OCI-LY1 (cell line): ENCODE data around the gene AMDHD2.

Experiments
- H2AFZ ChIP-seq: fragments of 200-600 bp; sonication (generic), shearing (Covaris generic); 2 replicates; pipeline ENCODE4 v1.6.0; 2014; ENCODE audit warnings: antibody characterized with exemption, mild to moderate bottlenecking, low read length
- H3F3A ChIP-seq: fragments of 200-600 bp; sonication (generic), shearing (Covaris generic); 2 replicates; pipeline ENCODE4 v1.6.0; 2014; ENCODE audit warnings: mild to moderate bottlenecking, antibody characterized with exemption, low read length, moderate library complexity; ENCODE audit not compliant: insufficient read depth
- H3K27ac ChIP-seq: fragments of 200-600 bp; sonication (generic); 2 replicates; pipeline ENCODE4 v1.5.1; 2014; ENCODE audit warnings: low read length, mixed run types, mild to moderate bottlenecking, low read depth; ENCODE audit not compliant: poor library complexity, severe bottlenecking
- H3K27me3 ChIP-seq: fragments of 200-600 bp; sonication (generic); 2 replicates; pipeline ENCODE4 v1.6.0; 2014; ENCODE audit warnings: antibody characterized with exemption, mild to moderate bottlenecking, low read length, moderate library complexity; ENCODE audit not compliant: insufficient read depth
- H3K36me3 ChIP-seq: fragments of 200-600 bp; sonication (generic); 2 replicates; pipeline ENCODE4 v1.6.1; 2014; ENCODE audit warnings: mild to moderate bottlenecking, antibody characterized with exemption, low read length, moderate library complexity, mixed read lengths; ENCODE audit not compliant: insufficient read depth
- H3K4me1 ChIP-seq: fragments of 200-600 bp; sonication (generic); 2 replicates; pipeline ENCODE4 v1.5.1; 2014; ENCODE audit warnings: mild to moderate bottlenecking, low read length, moderate library complexity; ENCODE audit not compliant: insufficient read depth, severe bottlenecking
- H3K4me2 ChIP-seq: fragments of 200-600 bp; sonication (generic), shearing (Covaris generic); 2 replicates; pipeline ENCODE4 v1.6.1; 2014; ENCODE audit warnings: low read length
- H3K4me3 ChIP-seq: fragments of 200-600 bp; sonication (generic); 2 replicates; pipeline ENCODE4 v1.5.1; 2014; ENCODE audit warnings: low read length, low read depth, mild to moderate bottlenecking, mixed read lengths; ENCODE audit not compliant: poor library complexity, severe bottlenecking
- H3K79me2 ChIP-seq: fragments of 200-600 bp; shearing (Covaris generic); 2 replicates; pipeline ENCODE4 v1.6.1; 2016; ENCODE audit warnings: mixed run types, low read length, mixed read lengths; ENCODE audit not compliant: insufficient read depth
- H3K9ac ChIP-seq: fragments of 200-600 bp; sonication (generic), shearing (Covaris generic); 2 replicates; pipeline ENCODE4 v1.6.1; 2014; ENCODE audit warnings: mild to moderate bottlenecking, low read length, mixed read lengths
- H3K9me2 ChIP-seq: fragments of 200-600 bp; sonication (generic), shearing (Covaris generic); 2 replicates; pipeline ENCODE4 v1.6.1; 2014; ENCODE audit warnings: low read depth, mild to moderate bottlenecking, low read length, mixed read lengths
- H3K9me3 ChIP-seq: fragments of 200-600 bp; shearing (Covaris generic); 2 replicates; pipeline ENCODE4 v1.6.1; 2014; ENCODE audit warnings: low read length, mixed read lengths
- H4K20me1 ChIP-seq: fragments of 200-600 bp; sonication (generic), shearing (Covaris generic); 2 replicates; pipeline ENCODE4 v1.6.0; 2016; ENCODE audit warnings: mild to moderate bottlenecking, low read length; ENCODE audit not compliant: insufficient read depth
- EZH2 ChIP-seq: fragments of 200-600 bp; sonication (generic), shearing (Covaris generic); IDR thresholded peaks from 2 replicates; pipeline ENCODE4 v1.8.0; 2017; ENCODE audit warnings: borderline replicate concordance, mixed run types, mild to moderate bottlenecking, antibody characterized with exemption, low read length, moderate library complexity, mixed read lengths
- TF ChIP-seq, protein P1 (sequence below): fragments of 200-600 bp; sonication (generic), shearing (Covaris generic); IDR thresholded peaks from 2 replicates; pipeline ENCODE4 v1.5.1; 2017; ENCODE audit warnings: mild to moderate bottlenecking, antibody characterized with exemption, low read length, moderate library complexity, mixed read lengths

The AMDHD2 gene

DNA sequence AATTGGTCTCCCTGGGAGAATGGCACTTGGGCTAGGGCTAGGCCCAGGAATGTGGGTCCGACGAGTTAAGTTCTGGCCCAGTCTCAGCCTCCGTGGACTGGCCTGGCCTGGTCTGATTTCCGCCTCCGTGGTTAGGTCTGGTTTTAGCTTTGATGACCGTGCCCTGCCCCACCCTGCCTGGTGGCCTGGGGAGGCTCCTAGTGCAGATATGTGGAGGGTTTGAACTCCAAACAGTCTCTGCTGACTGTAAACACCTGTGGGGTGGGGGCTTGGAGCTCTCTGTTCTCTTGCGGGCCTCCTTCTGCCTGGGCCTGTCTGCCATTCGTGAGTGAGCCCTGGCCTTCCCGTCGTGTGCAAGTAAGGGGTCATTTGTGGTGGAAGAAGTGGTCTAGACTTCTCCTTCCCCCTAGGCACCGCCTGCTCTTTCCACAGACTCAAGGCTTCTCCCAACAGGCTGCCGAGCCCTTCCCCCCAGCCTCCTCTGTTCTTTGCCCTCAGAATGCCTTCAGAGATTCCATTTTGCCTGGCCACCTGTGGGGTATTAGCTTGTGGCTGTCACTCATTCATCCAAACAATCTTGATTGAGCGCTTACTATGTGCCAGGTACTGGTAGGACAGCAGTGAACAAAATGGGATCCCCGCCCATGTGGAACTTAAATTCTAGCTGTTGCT, 4.9 kb upstream of the AMDHD2 start:
- no peaks in the 10 kb centered on the region for H3F3A ChIP-seq
- H3K79me2 ChIP-seq = peaks cover 33% of the 10 kb centered on the region
- H3K9ac ChIP-seq = peak overlapping the region; percentile 71
- peak overlapping the region; percentile 92 for H3K4me2 ChIP-seq
- H3K36me3 ChIP-seq = no peaks in the 10 kb centered on the region
- no peaks in the 10 kb centered on the region for H4K20me1 ChIP-seq
- H3K9me3 ChIP-seq = no peaks in the 10 kb centered on the region
- no peak overlapping the region for H2AFZ ChIP-seq
- peaks cover 37% of the 10 kb centered on the region for H3K4me1 ChIP-seq
- H3K4me3 ChIP-seq = peak overlapping the region; percentile 75
- no peaks in the 10 kb centered on the region for H3K27me3 ChIP-seq
- TF ChIP-seq EZH2 = no peak
- TF ChIP-seq, protein P1, sequence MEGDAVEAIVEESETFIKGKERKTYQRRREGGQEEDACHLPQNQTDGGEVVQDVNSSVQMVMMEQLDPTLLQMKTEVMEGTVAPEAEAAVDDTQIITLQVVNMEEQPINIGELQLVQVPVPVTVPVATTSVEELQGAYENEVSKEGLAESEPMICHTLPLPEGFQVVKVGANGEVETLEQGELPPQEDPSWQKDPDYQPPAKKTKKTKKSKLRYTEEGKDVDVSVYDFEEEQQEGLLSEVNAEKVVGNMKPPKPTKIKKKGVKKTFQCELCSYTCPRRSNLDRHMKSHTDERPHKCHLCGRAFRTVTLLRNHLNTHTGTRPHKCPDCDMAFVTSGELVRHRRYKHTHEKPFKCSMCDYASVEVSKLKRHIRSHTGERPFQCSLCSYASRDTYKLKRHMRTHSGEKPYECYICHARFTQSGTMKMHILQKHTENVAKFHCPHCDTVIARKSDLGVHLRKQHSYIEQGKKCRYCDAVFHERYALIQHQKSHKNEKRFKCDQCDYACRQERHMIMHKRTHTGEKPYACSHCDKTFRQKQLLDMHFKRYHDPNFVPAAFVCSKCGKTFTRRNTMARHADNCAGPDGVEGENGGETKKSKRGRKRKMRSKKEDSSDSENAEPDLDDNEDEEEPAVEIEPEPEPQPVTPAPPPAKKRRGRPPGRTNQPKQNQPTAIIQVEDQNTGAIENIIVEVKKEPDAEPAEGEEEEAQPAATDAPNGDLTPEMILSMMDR = no peak
- H3K27ac ChIP-seq = peak overlapping the region; percentile 54
- H3K9me2 ChIP-seq = no peaks in the 10 kb centered on the region

DNA sequence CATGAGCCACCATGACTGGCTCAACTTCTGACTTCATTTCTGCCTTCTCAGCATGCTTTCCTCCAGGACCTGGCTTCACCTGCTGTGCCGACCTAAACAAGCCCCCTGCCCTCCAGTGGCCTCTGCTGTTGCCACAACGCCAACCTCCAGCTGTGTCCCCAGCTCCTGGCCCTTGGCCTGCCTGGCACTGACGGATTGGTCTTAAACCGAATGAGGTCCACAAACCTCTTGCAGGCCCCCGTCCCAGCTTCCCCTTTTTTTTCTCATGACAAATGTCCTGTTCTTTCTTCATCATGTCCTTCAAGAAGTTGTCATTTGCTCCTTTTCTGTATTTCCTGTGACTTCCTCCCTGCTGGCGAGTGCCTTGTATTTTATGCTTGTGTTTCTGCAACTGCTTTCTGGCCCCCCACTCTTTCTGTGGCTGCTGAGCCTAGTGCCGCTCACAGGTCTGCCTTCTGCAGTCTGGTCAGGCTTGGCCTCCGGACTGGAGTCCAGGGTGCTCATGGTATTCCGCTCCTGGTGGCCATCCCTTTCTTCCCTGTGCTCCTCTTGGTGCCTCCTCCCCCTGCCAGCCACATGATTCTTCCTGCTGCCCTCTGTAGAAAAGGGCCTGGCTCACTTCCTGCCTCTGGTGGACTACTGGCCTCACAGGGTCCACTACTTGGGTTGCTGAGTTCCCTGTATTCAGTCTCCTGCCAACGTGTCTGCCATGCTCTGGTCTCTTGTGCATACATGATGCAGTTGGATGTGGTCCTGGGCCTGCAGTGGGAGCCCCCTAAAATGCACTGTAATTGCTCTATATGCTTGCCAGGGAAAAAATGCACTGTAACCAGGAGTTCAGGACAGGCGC, 3.6 kb upstream of the AMDHD2 start:
- Histone ChIP-seq H3F3A (no peaks in the 10 kb centered on the region), H3K9ac (peak overlapping the region; percentile 8; the same call in 1 of the 2 replicates), H3K9me3 (no peaks in the 10 kb centered on the region), H3K36me3 (no peaks in the 10 kb centered on the region), H3K4me2 (peak overlapping the region; percentile 92; the same call in 1 of the 2 replicates), H3K4me1 (peaks cover 46% of the 10 kb centered on the region), H3K27ac (peak overlapping the region; percentile 28), H4K20me1 (no peaks in the 10 kb centered on the region), H3K9me2 (no peaks in the 10 kb centered on the region), H2AFZ (no peak overlapping the region), H3K27me3 (no peaks in the 10 kb centered on the region), H3K79me2 (peaks cover 33% of the 10 kb centered on the region), H3K4me3 (no peak overlapping the region)
- no peak for TF ChIP-seq EZH2
- TF ChIP-seq, protein P1 = no peak

DNA sequence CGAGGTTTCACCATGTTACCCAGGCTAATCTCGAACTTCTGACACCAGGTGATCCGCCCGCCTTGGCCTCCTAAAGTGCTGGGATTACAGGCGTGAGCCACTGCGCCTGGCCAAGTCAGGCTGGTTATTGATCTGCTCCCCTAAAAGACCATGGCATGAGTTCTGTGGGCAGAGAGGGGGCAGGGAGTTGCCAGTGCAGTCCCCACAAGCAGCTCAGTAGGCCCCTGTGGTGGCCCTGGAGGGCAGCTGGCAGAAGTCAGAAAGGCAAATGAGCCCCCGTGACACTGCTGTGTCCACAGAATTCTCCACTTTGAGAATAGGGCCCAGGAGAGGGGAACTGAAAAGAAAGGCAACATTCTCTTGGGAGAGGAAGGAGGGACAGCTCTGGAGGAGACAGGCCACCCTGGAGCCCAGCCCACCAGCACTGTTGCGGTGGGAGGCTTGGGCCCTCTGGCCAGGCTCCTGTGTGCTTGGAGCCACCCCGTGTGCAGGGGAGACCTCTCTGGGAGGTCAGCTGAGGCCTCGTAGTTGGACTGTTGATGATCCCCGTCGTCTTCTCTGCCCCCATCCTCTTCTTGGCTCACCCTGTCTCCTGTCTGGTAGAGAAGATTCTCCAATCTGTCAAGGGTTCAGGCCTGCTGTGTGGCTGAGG, 2.1 kb upstream of the AMDHD2 start:
- H3K9ac ChIP-seq = no peak overlapping the region
- no peaks in the 10 kb centered on the region for H4K20me1 ChIP-seq
- H3K9me2 ChIP-seq = no peaks in the 10 kb centered on the region
- H3K36me3 ChIP-seq = peaks cover 4% of the 10 kb centered on the region; the same call in 1 of the 2 replicates
- H3K4me3 ChIP-seq = no peak overlapping the region
- no peak overlapping the region for H3K27ac ChIP-seq
- H3K79me2 ChIP-seq = peaks cover 33% of the 10 kb centered on the region
- no peaks in the 10 kb centered on the region for H3K9me3 ChIP-seq
- H3F3A ChIP-seq = no peaks in the 10 kb centered on the region
- TF ChIP-seq, protein P1 = no peak
- TF ChIP-seq EZH2 = no peak
- no peak overlapping the region for H2AFZ ChIP-seq
- peaks cover 41% of the 10 kb centered on the region for H3K4me1 ChIP-seq
- H3K27me3 ChIP-seq = no peaks in the 10 kb centered on the region
- no peak overlapping the region for H3K4me2 ChIP-seq
